GM23338 (cell line): ENCODE data around the gene FOXC2. TPM values are rescaled to one million over a fixed set of nuclear protein-coding genes. Genes with fewer than 3 reads are reported as not detected.
A peak's percentile ranks its signal among the peaks of the same experiment; 100 is the strongest.

Experiments used
- ATAC-seq: fragments of 200-7000 bp; cut with Tn5 transposase; 3 replicates; pipeline ENCODE4 v1.9.1; 2020
- DNase-seq: peaks from one replicate; pipeline ENCODE4 v3.0.0-alpha.2; 2015; ENCODE audit warnings: low spot score
- H2AFZ ChIP-seq: fragments of 200-600 bp; sonication (generic); 2 replicates; pipeline ENCODE4 v1.8.0; 2016; ENCODE audit warnings: antibody characterized with exemption, mild to moderate bottlenecking, moderate library complexity
- H3F3A ChIP-seq: fragments of 200-600 bp; sonication (generic); replicated peaks from 2 replicates; pipeline ENCODE4 v1.8.0; 2017; ENCODE audit warnings: antibody characterized with exemption, mixed run types, low read depth
- H3K27ac ChIP-seq: fragments of 200-600 bp; sonication (generic); 2 replicates; pipeline ENCODE4 v1.6.1; 2016; ENCODE audit warnings: low read depth
- H3K27me3 ChIP-seq: fragments of 200-600 bp; sonication (generic); 2 replicates; pipeline ENCODE4 v1.8.0; 2016; ENCODE audit warnings: mild to moderate bottlenecking, mixed run types, moderate library complexity; ENCODE audit not compliant: insufficient read depth
- H3K36me3 ChIP-seq: fragments of 200-600 bp; sonication (generic); 2 replicates; pipeline ENCODE4 v1.8.0; 2016; ENCODE audit warnings: mild to moderate bottlenecking; ENCODE audit not compliant: insufficient read depth
- H3K4me1 ChIP-seq: fragments of 200-600 bp; sonication (generic); 2 replicates; pipeline ENCODE4 v1.8.0; 2016; ENCODE audit warnings: mild to moderate bottlenecking, moderate library complexity; ENCODE audit not compliant: insufficient read depth
- H3K4me2 ChIP-seq: fragments of 200-600 bp; sonication (generic); 2 replicates; pipeline ENCODE4 v1.7.1; 2017; ENCODE audit warnings: mixed run types
- H3K4me3 ChIP-seq: fragments of 200-600 bp; sonication (generic); 2 replicates; pipeline ENCODE4 v1.6.1; 2016; ENCODE audit warnings: mixed run types
- H3K79me2 ChIP-seq: fragments of 200-600 bp; sonication (generic); replicated peaks from 2 replicates; pipeline ENCODE4 v1.8.0; 2017; ENCODE audit warnings: mild to moderate bottlenecking; ENCODE audit not compliant: insufficient read depth
- H3K9me2 ChIP-seq: fragments of 200-600 bp; sonication (generic); 2 replicates; pipeline ENCODE4 v1.8.0; 2017; ENCODE audit not compliant: insufficient read depth
- H4K20me1 ChIP-seq: fragments of 200-600 bp; sonication (generic); replicated peaks from 2 replicates; pipeline ENCODE4 v1.8.0; 2017; ENCODE audit warnings: mild to moderate bottlenecking; ENCODE audit not compliant: insufficient read depth
- H3K27ac Mint-ChIP-seq: 2 replicates; pipeline ENCODE4 v1.8.0; 2020; ENCODE audit warnings: inconsistent platforms, mild to moderate bottlenecking, moderate library complexity, mixed read lengths
- H3K27me3 Mint-ChIP-seq: 3 replicates; pipeline ENCODE4 v1.8.0; 2022; ENCODE audit warnings: low read depth, mild to moderate bottlenecking, moderate library complexity, mixed read lengths, inconsistent platforms; ENCODE audit not compliant: insufficient read depth, poor library complexity
- H3K36me3 Mint-ChIP-seq: 3 replicates; pipeline ENCODE4 v1.8.0; 2021; ENCODE audit warnings: low read depth, mild to moderate bottlenecking, inconsistent platforms, moderate library complexity, mixed read lengths
- H3K4me1 Mint-ChIP-seq: 3 replicates; pipeline ENCODE4 v1.8.0; 2020; ENCODE audit warnings: mild to moderate bottlenecking, inconsistent platforms, mixed read lengths
- H3K4me3 Mint-ChIP-seq: 3 replicates; pipeline ENCODE4 v1.8.0; 2021; ENCODE audit warnings: moderate library complexity, mild to moderate bottlenecking, inconsistent platforms, mixed read lengths
- H3K9me3 Mint-ChIP-seq: 3 replicates; pipeline ENCODE4 v1.8.0; 2020; ENCODE audit warnings: moderate library complexity, mild to moderate bottlenecking, inconsistent platforms, mixed read lengths
- POLR2AphosphoS5 ChIP-seq: IDR thresholded peaks from 2 replicates; pipeline ENCODE4 v1.6.1; 2016; ENCODE audit warnings: antibody characterized with exemption, low read depth
- STAT1 ChIP-seq: IDR thresholded peaks from one replicate; pipeline ENCODE4 v1.6.1; 2016; ENCODE audit warnings: antibody characterized with exemption; ENCODE audit not compliant: unreplicated experiment
- ZNF331 ChIP-seq: fragments of 250-450 bp; sonication (Bioruptor Pico); IDR thresholded peaks from 2 replicates; pipeline ENCODE4 v1.5.0; 2020; ENCODE audit warnings: low read depth, mild to moderate bottlenecking, moderate library complexity
- polyA plus RNA-seq: library from polyadenylated mRNA; unstranded; fragments of >200 nt; fragmentation: Nextera tagmentation; extraction: Ambion mirVana; gene quantifications from 2 replicates; pipeline ENCODE4 v1.2.1, GENCODE V29; 2016
- total RNA-seq: library from RNA; depleted of rRNA; stranded (reverse); fragments of >200 nt; shearing (Covaris generic); gene quantifications from 2 replicates; pipeline ENCODE4 v1.2.3, GENCODE V29; 2014
- TF ChIP-seq, protein P1 (sequence below): IDR thresholded peaks from one replicate; pipeline ENCODE4 v1.6.1; 2018; ENCODE audit warnings: antibody characterized with exemption; ENCODE audit not compliant: unreplicated experiment
- TF ChIP-seq, protein P2 (sequence below): fragments of 250-450 bp; sonication (Bioruptor Pico); IDR thresholded peaks from 2 replicates; pipeline ENCODE4 v1.5.0; 2020; ENCODE audit warnings: mild to moderate bottlenecking, moderate library complexity

The FOXC2 gene
- total and polyA plus RNA-seq, 2 experiments from 2014 or later: 0.16 TPM; not detected in 1

DNA sequence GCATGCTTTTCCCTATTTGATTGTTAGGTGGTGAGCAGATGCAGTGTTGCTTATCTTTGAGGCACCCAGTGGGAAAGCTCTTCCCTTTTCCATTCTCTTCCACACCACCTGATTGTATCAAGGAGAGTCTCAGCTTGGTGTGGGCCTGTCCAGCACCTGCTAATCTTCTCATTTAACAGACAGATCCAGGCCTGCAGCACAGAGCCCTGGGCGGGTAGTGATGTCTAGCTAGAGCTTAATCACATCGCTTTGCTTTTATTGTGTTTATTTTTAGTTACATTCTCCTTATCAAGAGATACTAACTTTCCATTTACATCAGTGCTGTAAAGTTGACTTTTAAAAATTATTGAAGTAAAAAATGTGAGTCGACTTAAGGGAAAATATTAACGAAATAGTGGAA lies 35.9 kb downstream of the FOXC2 start (continued):
- TF ChIP-seq, protein P1, sequence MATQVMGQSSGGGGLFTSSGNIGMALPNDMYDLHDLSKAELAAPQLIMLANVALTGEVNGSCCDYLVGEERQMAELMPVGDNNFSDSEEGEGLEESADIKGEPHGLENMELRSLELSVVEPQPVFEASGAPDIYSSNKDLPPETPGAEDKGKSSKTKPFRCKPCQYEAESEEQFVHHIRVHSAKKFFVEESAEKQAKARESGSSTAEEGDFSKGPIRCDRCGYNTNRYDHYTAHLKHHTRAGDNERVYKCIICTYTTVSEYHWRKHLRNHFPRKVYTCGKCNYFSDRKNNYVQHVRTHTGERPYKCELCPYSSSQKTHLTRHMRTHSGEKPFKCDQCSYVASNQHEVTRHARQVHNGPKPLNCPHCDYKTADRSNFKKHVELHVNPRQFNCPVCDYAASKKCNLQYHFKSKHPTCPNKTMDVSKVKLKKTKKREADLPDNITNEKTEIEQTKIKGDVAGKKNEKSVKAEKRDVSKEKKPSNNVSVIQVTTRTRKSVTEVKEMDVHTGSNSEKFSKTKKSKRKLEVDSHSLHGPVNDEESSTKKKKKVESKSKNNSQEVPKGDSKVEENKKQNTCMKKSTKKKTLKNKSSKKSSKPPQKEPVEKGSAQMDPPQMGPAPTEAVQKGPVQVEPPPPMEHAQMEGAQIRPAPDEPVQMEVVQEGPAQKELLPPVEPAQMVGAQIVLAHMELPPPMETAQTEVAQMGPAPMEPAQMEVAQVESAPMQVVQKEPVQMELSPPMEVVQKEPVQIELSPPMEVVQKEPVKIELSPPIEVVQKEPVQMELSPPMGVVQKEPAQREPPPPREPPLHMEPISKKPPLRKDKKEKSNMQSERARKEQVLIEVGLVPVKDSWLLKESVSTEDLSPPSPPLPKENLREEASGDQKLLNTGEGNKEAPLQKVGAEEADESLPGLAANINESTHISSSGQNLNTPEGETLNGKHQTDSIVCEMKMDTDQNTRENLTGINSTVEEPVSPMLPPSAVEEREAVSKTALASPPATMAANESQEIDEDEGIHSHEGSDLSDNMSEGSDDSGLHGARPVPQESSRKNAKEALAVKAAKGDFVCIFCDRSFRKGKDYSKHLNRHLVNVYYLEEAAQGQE: no peak

DNA sequence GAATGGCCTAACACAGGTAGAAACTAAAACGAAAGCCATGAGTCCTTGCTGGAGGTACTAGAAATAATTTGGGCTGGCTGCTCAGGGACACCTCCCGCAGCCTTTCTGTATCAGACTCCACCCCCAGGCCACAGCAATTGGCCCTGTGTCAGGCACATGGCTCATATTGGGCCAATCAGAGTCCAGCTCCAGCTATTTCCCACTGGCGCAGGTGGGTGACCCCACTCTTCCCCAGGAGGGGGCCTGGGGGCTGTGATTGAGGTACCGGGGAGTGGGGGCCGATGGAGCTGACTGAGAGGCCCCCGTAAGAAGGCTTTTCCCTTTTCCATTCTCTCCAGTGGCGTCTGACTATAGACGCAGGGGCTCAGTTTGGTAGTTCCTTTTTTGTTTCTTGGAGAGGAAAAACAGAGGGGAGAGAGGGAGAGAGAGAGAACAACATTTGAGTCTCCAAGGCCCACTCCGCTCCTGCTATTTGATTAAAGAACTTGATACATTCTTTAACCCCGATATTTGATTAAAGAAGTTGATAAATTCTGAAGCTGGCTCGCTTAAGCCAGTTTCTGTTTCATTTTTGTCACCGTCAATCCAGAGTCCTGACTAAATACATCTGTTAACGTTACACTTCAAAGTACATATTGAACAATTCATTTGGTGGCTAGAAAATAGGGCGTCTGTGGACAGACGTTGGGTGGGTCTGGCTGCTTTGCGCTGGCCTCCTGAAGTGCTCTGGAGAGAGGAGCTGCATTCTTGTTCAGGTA lies 38.0 kb downstream of the FOXC2 start:
- no peaks in the 10 kb centered on the region for H3K36me3 ChIP-seq
- Mint-ChIP-seq H3K4me1 (no peaks in the 10 kb centered on the region), H3K4me3 (no peak overlapping the region), H3K9me3 (peaks cover 2% of the 10 kb centered on the region; the same call in 1 of the 3 replicates), H3K27me3 (peaks cover 2% of the 10 kb centered on the region), H3K36me3 (no peaks in the 10 kb centered on the region), H3K27ac (no peak overlapping the region)
- ATAC-seq (no peak), DNase-seq (no peak)
- no peak overlapping the region for H3K4me2 ChIP-seq
- no peak overlapping the region for H3K4me3 ChIP-seq
- no peaks in the 10 kb centered on the region for H3F3A ChIP-seq
- no peaks in the 10 kb centered on the region for H3K4me1 ChIP-seq
- no peaks in the 10 kb centered on the region for H3K79me2 ChIP-seq
- H3K9me2 ChIP-seq: no peaks in the 10 kb centered on the region
- no peak overlapping the region for H3K27ac ChIP-seq
- no peaks in the 10 kb centered on the region for H3K27me3 ChIP-seq
- TF ChIP-seq, protein P2, sequence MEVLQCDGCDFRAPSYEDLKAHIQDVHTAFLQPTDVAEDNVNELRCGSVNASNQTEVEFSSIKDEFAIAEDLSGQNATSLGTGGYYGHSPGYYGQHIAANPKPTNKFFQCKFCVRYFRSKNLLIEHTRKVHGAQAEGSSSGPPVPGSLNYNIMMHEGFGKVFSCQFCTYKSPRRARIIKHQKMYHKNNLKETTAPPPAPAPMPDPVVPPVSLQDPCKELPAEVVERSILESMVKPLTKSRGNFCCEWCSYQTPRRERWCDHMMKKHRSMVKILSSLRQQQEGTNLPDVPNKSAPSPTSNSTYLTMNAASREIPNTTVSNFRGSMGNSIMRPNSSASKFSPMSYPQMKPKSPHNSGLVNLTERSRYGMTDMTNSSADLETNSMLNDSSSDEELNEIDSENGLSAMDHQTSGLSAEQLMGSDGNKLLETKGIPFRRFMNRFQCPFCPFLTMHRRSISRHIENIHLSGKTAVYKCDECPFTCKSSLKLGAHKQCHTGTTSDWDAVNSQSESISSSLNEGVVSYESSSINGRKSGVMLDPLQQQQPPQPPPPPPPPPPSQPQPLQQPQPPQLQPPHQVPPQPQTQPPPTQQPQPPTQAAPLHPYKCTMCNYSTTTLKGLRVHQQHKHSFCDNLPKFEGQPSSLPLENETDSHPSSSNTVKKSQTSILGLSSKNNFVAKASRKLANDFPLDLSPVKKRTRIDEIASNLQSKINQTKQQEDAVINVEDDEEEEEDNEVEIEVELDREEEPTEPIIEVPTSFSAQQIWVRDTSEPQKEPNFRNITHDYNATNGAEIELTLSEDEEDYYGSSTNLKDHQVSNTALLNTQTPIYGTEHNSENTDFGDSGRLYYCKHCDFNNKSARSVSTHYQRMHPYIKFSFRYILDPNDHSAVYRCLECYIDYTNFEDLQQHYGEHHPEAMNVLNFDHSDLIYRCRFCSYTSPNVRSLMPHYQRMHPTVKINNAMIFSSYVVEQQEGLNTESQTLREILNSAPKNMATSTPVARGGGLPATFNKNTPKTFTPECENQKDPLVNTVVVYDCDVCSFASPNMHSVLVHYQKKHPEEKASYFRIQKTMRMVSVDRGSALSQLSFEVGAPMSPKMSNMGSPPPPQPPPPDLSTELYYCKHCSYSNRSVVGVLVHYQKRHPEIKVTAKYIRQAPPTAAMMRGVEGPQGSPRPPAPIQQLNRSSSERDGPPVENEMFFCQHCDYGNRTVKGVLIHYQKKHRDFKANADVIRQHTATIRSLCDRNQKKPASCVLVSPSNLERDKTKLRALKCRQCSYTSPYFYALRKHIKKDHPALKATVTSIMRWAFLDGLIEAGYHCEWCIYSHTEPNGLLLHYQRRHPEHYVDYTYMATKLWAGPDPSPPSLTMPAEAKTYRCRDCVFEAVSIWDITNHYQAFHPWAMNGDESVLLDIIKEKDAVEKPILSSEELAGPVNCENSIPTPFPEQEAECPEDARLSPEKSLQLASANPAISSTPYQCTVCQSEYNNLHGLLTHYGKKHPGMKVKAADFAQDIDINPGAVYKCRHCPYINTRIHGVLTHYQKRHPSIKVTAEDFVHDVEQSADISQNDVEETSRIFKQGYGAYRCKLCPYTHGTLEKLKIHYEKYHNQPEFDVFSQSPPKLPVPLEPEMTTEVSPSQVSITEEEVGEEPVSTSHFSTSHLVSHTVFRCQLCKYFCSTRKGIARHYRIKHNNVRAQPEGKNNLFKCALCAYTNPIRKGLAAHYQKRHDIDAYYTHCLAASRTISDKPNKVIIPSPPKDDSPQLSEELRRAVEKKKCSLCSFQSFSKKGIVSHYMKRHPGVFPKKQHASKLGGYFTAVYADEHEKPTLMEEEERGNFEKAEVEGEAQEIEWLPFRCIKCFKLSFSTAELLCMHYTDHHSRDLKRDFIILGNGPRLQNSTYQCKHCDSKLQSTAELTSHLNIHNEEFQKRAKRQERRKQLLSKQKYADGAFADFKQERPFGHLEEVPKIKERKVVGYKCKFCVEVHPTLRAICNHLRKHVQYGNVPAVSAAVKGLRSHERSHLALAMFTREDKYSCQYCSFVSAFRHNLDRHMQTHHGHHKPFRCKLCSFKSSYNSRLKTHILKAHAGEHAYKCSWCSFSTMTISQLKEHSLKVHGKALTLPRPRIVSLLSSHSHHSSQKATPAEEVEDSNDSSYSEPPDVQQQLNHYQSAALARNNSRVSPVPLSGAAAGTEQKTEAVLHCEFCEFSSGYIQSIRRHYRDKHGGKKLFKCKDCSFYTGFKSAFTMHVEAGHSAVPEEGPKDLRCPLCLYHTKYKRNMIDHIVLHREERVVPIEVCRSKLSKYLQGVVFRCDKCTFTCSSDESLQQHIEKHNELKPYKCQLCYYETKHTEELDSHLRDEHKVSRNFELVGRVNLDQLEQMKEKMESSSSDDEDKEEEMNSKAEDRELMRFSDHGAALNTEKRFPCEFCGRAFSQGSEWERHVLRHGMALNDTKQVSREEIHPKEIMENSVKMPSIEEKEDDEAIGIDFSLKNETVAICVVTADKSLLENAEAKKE (CRISPR knock-in tag): no peak
- TF ChIP-seq, protein P1: no peak
- TF ChIP-seq STAT1 (no peak), POLR2AphosphoS5 (no peak), ZNF331 (CRISPR knock-in tag) (no peak)
- H4K20me1 ChIP-seq: no peaks in the 10 kb centered on the region
- peak overlapping the region; percentile 1; the same call in 1 of the 2 replicates for H2AFZ ChIP-seq
